Glutamatergic neuron (in vitro differentiated cells): ENCODE measurements around the gene GPR108. TPM values are rescaled to one million over a fixed set of nuclear protein-coding genes. Genes with fewer than 3 reads are reported as not detected.

Experiments
- DNase-seq: peaks from one replicate; pipeline ENCODE4 v3.0.0; 2022
- H3K27ac Mint-ChIP-seq: one replicate; pipeline ENCODE4 v1.8.0; 2020; ENCODE audit warnings: mild to moderate bottlenecking, mixed read lengths, inconsistent platforms; ENCODE audit not compliant: unreplicated experiment
- H3K27me3 Mint-ChIP-seq: one replicate; pipeline ENCODE4 v1.8.0; 2020; ENCODE audit warnings: mild to moderate bottlenecking, moderate library complexity, mixed read lengths, inconsistent platforms; ENCODE audit not compliant: unreplicated experiment
- H3K36me3 Mint-ChIP-seq: one replicate; pipeline ENCODE4 v1.8.0; 2020; ENCODE audit warnings: mild to moderate bottlenecking, mixed read lengths, inconsistent platforms; ENCODE audit not compliant: unreplicated experiment
- H3K4me1 Mint-ChIP-seq: one replicate; pipeline ENCODE4 v1.8.0; 2020; ENCODE audit warnings: mild to moderate bottlenecking, low read depth, mixed read lengths, inconsistent platforms; ENCODE audit not compliant: unreplicated experiment
- H3K4me3 Mint-ChIP-seq: one replicate; pipeline ENCODE4 v1.8.0; 2020; ENCODE audit warnings: mild to moderate bottlenecking, mixed read lengths, inconsistent platforms; ENCODE audit not compliant: unreplicated experiment
- H3K9me3 Mint-ChIP-seq: one replicate; pipeline ENCODE4 v1.8.0; 2020; ENCODE audit warnings: mild to moderate bottlenecking, moderate library complexity, mixed read lengths, inconsistent platforms; ENCODE audit not compliant: unreplicated experiment
- total RNA-seq: library from RNA; stranded (reverse); fragmentation: NEBNext Ultra II Directional; extraction: Animal tissue kit (Norgen Biotek cat#: 25700); gene quantifications from one replicate; pipeline ENCODE4 v1.2.1, GENCODE V29; 2021; ENCODE audit not compliant: unreplicated experiment
- TF ChIP-seq, protein P1 (sequence below): fragments of 200-600 bp; sonication (generic); IDR thresholded peaks from one replicate; pipeline ENCODE4 v1.5.0; 2021; ENCODE audit not compliant: partially characterized antibody, unreplicated experiment

GPR108 gene
- total RNA-seq, 1 donor from 2014 or later: 44.2 TPM

DNA sequence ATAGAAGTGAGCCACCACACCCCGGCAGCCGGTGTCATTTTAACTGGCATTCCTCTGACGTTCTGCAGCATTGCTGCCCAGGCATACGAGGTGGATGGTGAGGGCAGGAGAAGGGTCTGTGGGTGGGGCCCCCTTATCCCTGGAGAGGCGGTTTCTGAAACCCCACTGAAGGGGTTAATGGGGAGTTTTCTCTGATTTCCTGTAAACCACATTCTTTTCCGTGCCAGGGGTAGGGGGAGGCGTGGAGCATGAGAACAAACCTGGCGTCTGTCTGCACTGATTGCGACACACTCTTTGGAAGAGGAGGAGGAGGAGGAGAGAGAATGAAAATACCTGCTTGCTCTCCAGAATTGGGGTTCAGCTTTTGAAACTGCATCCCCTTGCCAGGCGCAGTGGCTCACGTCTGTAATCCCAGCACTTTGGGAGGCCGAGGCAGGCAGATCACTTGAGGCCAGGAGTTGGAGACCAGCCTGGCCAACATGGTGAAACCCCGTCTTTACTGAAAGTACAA lies 14.2 kb downstream of the GPR108 start:
- DNase-seq: no peak
- peaks cover 6% of the 10 kb centered on the region for H3K27me3 Mint-ChIP-seq
- TF ChIP-seq, protein P1, sequence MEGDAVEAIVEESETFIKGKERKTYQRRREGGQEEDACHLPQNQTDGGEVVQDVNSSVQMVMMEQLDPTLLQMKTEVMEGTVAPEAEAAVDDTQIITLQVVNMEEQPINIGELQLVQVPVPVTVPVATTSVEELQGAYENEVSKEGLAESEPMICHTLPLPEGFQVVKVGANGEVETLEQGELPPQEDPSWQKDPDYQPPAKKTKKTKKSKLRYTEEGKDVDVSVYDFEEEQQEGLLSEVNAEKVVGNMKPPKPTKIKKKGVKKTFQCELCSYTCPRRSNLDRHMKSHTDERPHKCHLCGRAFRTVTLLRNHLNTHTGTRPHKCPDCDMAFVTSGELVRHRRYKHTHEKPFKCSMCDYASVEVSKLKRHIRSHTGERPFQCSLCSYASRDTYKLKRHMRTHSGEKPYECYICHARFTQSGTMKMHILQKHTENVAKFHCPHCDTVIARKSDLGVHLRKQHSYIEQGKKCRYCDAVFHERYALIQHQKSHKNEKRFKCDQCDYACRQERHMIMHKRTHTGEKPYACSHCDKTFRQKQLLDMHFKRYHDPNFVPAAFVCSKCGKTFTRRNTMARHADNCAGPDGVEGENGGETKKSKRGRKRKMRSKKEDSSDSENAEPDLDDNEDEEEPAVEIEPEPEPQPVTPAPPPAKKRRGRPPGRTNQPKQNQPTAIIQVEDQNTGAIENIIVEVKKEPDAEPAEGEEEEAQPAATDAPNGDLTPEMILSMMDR: no peak

GRCh38 chr19:6721773-6722172 lies 15.6 kb downstream of the GPR108 start:
- H3K4me3 Mint-ChIP-seq: no peak overlapping the region
- TF ChIP-seq, protein P1: no peak
- H3K9me3 Mint-ChIP-seq: peaks cover 3% of the 10 kb centered on the region
- DNase-seq: no peak
- H3K27ac Mint-ChIP-seq: no peak overlapping the region
- peaks cover 6% of the 10 kb centered on the region for H3K4me1 Mint-ChIP-seq
- H3K36me3 Mint-ChIP-seq: peaks cover 6% of the 10 kb centered on the region
- peaks cover 12% of the 10 kb centered on the region for H3K27me3 Mint-ChIP-seq

More for the DNA sequence above, 14.2 kb downstream of the GPR108 start:
- Mint-ChIP-seq H3K27ac (no peak overlapping the region), H3K4me1 (peaks cover 2% of the 10 kb centered on the region), H3K9me3 (peaks cover 1% of the 10 kb centered on the region), H3K36me3 (no peaks in the 10 kb centered on the region), H3K4me3 (no peak overlapping the region)

DNA sequence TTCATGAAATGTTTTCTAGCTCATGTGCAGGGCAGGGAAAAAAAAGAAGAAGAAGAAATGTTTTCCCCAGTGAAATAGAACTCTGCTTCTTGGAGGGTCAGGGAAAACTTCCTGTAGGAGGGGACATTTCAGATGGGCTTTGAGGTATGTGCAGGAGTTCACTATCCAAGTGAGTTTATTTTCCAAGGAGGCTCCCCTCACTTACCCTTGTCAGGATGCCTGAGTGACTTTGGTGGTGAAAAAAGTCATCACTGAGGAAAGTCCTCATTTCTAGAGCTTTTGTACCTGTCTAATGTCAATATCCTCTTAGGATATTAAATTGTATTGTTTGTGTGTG lies 16.3 kb downstream of the GPR108 start:
- Mint-ChIP-seq H3K27me3 (peaks cover 12% of the 10 kb centered on the region), H3K27ac (no peak overlapping the region), H3K36me3 (peaks cover 6% of the 10 kb centered on the region), H3K9me3 (peaks cover 3% of the 10 kb centered on the region), H3K4me3 (no peak overlapping the region), H3K4me1 (peaks cover 6% of the 10 kb centered on the region)
- DNase-seq: no peak
- TF ChIP-seq, protein P1: no peak

- no peak within 1 kb of the TSS for H3K4me3 Mint-ChIP-seq
- peaks cover 12% of the 10 kb centered on the region for H3K27me3 Mint-ChIP-seq
- TF ChIP-seq, protein P1: no peak
- peaks cover 6% of the 10 kb centered on the region for H3K36me3 Mint-ChIP-seq
- DNase-seq: no peak
- H3K27ac Mint-ChIP-seq: no peak within 1 kb of the TSS
- H3K9me3 Mint-ChIP-seq: peaks cover 3% of the 10 kb centered on the region
- H3K4me1 Mint-ChIP-seq: peaks cover 4% of the 10 kb centered on the region
Measured at GRCh38 chr19:6720369-6721137, 16.8 kb downstream of the GPR108 start, which contains the start of gene C3. Gene C3, minus strand, starts transcription at chr19:6720650. Its CDS starts 61 bp downstream, at chr19:6720589.

- H3K9me3 Mint-ChIP-seq: peaks cover 3% of the 10 kb centered on the region
- TF ChIP-seq, protein P1: no peak
- no peak for DNase-seq
Measured at GRCh38 chr19:6719992-6720368, 17.4 kb downstream of the GPR108 start.

More at GRCh38 chr19:6719992-6720368, 17.4 kb downstream of the GPR108 start:
- no peak overlapping the region for H3K27ac Mint-ChIP-seq
- H3K27me3 Mint-ChIP-seq: peaks cover 12% of the 10 kb centered on the region
- peaks cover 3% of the 10 kb centered on the region for H3K4me1 Mint-ChIP-seq
- no peak overlapping the region for H3K4me3 Mint-ChIP-seq
- peaks cover 6% of the 10 kb centered on the region for H3K36me3 Mint-ChIP-seq
